NCI-H146 treated with DMSO at 0.1 percent for 48 hours (cell line): ENCODE results near the gene CD7.
"Not testable (repeated sequence)": the region's sequence is repeated elsewhere in the genome, so short reads cannot be mapped to it uniquely, and the experiment has no call there.

Experiments
- DNase-seq: peaks from one replicate; lab custom pipeline; 2025; ENCODE audit not compliant: unreplicated experiment; lab: John Stamatoyannopoulos, UW

CD7 gene

DNA sequence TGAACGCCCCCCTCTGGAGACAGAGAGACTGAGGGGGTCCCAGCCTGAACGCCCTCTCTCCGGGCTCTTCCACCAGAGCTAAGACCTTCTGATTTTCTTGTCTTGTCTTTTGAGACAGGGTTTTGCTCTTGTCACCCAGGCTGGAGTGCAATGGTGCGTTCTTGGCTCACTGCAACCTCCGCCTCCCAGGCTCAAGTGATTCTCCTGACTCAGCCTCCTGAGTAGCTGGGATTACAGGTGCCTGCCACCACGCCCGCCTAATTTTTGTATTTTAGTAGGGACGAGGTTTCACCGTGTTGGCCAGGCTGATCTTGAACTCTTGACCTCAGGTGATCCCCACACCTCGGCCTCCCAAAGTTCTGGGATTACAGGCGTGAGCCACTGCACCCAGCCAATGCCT, 30.6 kb upstream of the CD7 start:
- not testable (repeated sequence) for DNase-seq

DNA sequence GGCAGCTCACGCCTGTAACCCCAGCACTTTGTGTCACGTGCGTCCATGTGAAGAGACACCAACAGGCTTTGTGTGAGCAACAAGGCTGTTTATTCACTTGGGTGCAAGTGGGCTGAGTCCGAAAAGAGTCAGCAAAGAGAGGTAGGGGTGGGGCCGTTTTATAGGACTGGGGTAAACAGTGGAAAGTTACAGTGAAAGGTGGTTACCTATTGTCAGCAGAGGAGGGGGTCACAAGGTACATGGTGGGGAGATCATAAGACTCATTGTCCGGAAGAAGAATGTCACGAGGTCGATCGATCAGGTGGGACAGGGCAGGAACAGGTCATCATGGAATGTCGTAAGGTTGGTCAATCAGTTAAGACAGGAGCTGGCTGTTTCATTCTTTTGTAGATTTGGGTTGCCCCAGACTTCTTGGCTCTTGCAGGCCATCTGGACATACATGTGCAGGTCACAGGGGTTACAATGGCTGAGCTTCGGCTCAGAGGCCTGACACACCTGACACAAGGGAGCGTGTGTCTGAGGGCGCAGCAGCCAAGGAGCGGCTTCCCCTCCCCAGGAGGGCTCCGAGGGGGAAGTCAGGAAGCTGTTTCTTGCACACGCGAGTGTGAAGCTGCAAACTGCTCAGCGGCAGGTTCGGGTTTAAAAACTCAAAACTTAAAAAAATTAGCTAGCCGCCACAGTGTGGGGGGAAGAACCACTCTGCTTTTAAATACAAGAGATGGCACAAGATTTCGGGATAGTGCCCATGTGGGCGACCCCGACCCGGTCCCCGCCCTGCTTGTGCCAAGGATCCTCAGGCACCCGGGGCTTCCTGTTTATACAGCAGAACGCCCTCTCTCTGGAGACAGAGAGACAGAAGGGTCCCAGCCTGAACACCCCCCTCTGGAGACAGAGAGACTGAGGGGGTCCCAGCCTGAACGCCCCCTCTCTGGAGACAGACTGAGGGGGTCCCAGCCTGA, 29.2 kb upstream of the CD7 start:
- no peak for DNase-seq

DNA sequence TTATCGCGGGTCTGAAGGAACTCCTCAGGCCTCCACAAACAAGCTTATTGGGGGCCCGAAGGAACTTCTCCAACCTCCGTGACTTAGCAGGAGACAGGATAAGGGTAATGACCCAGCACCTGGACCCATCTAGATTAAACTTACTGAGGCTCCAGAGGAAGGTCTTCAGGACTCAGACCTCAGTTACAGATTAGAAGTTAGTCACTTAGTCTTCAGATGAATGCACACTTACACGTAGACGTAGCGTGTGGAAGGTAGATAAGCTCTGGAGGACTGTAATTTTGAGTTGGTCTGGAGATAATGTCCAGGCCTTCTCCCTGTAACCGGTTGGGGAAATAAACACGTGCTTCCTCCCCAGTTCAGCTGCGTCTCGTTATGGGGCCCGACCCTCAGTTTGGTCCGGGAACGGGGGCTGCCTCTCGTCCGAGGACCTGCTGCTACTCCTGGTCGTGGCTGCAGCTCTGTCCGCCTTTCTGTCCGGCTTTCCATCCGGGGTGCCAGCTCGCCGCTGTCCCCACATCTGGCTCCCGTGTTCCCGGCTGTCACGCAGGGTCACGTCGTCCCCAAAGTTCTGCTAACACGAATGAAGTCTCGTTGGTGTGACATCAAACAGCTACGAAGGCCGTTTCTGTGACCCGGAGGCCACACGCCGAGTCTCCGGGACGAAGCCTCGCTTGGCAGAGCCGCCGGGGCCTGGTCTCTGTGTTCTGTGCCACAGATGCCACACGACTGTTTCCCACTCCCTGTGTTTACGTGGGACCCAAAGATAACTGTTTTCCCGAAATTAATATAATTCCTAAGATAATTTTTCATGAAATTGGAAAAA, 28.0 kb upstream of the CD7 start:
- no peak for DNase-seq

DNA sequence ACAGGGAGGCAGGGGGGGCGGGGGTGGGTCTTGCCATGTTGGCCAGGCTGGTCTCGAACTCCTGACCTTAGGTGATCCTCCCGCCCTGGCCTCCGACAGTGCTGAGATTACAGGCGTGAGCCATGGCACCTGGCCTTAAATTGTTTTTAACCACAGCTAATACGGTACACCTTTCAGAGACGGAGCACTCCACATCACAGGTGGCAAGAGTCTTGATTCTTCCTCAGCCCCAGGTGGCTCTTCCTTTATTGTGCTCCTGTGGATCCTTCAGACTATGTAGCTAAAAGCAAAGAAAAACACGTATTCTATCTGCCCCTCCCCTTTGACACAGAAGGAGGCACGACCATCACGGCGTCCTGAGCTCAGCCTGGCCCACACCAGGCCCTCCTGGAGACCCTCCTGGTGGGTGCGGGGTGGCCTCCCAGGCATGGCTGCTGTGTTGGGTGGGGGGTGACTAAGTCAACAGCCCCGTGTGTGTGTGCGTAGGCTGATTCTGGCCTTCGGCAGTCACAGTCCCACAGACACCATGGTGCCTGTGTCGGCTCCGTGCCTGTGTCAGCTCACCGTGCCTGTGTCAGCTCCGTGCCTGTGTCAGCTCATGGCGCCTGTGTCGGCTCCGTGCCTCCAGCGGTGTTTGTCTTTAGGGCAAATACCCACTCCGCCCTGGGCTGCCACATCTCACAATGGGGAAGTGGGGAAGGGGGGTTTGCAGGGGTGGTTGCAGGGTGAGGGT, 26.9 kb upstream of the CD7 start:
- no peak for DNase-seq

DNA sequence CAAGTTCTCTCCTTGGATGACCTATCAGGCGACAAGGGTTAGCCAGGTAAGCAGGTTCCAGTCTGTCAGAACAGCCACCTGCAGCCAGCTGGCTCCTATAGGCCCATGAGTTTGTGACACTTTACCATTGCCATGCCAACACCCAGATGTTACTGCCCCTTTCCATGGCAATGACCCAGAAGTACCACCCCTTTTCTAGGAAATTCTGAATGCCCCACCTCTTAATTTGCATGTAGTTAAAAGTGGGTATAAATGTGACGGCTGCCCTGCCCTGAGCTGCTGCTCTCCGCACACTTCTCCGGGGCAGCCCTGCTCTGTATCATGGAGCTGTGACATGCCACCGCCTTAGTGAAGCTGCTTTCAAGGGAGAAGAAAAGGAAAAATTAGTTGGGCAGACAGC, 26.2 kb upstream of the CD7 start:
- no peak for DNase-seq

DNA sequence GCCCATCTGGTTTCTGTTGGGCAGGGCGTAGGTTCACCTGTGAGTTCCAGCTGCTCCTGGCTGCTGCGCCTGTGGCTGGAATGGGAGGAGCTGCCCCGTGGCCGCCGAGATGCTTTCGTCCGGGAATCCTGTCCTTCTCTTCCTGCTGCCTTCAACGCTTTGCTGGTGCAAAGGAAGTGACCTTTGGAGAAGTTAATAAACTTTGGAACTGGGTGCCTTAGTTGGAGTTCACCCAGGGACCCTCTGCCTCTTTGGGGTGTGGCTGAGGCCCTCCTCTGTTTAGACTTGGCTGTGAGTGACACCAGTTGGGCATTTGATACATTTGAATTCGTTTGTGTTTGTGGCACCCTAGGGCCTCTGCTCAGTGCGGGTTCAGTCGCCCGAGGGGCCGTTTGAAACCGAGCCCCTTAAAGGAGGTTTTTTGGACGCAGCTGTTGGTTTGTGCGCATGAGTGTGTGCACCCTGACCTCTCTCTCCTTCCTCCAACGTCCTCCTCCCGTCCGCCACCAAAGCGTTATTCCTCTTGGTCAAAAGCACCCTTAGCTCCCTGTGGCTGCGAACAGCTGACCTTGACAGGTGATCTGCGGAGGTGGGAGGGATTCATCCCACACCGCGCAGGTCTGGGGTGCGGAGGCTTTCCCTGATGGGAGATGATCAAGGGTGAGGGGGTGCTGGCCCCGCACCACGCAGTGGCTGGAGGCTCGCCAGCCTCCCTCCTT, 25.1 kb upstream of the CD7 start:
- DNase-seq: no peak

DNA sequence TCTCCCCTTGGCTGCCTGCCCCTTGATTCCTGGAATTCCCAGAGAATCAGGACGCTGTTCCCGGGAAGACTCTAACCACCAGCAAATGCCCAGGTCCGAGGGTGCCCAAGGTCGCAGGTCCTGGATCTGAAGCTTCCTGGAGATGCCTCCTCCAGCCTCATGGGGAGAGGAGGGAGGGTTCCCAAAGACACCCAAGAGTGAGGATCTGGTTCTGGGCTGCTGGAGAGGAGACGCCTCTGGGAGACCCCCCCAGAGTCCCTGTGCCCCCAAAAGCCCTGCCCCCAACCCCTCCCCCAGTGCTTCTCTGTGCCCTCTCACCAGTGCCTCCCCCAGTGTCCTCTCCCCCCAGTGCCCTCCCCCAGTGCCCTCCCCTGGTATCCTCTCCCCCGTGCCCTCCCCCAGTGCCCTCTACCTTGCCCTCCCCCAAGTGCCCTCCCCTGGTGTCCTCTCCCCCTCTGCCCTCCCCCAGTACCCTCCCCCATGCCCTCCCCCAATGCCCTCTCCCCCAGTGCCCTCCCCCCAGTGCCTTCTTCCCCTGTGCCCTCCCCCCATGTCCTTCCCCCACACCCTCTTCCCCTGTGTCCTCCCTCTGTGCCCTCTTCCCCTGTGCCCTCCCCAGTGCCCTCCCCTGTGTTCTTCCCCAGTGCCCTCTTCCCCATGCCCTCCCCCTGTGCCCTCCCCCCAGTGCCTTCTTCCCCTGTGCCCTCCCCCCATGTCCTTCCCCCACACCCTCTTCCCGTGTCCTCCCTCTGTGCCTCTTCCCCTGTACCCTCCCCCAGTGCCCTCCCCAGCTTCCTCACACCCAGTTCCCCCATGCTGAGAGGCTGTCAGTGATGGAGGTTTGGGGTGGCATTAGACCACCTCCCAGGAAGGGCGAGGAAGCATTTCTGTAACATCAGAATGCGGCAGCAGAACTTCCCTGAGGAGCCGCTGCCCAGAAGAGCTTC, 22.5 kb upstream of the CD7 start:
- DNase-seq: no peak

DNA sequence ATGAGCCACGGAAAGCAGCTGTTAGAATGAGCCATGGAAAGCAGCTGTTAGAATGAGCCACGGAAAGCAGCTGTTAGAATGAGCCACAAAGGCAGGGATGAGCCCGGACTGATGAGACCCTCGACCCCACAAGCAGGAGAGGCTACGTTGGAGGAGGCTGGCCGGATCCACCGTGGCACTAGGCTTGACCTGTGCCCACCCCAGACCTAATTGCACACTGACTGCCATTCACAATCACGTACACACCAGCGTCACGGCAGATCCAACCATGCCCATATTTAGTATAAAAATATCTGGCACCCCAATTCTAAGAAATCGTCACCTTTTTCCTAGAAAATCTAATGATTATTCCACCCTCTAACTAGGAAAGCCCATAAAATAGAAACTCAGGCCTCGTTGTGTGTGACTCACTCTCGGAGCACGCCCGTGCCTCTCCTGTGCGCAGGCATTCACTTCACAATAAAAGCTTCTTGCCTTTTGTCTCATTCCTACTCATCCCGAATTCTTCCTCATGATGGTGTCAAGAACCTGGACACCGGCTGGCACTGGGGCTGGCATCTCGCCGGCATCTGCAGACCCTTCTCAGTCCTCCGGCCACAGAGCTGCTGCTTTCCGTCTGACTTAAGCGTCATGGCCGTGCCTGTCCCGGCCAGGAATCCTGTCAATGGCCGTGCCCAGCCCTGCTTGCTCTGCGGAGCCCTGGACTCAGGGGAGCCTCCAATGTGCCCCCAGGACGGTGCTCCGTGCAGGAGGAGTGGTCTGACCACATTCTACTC, 21.6 kb upstream of the CD7 start:
- no peak for DNase-seq

DNA sequence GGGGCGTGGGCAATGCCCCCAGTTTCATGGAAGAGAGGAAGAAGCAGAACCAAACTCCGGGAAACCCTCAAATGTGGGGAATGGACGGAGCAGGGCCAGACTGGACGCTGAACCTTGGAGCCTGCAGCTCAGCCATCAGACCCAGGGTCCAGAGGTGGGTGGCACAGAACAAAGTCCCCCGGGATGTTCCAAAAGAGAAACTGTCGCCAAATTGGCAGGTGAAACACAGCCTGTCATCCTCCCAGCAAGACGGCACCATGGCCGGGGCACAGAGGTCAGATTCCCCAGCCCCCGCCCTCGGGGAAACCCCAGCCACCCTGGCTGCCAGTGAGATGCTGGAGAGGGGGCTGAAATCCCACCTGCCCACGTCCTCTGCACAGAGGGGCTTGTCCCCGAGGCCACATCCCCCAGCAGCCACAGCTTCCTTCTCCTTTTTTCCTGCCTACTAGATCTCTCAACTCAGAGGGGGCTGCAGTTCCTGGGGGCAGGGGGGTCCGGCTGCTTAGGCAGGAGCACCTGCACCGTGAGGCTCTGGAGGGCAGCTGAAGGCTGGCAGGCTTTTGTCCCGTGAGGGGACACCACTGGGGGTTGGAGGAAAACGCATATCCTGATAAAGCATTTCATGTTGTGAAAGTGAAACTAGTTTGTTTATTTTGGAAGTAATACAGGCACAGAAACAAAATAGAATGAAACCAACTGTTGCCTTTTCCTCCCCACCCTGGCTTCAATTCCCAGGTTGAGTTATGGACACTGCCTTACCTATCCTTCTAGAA, 17.4 kb upstream of the CD7 start:
- no peak for DNase-seq

DNA sequence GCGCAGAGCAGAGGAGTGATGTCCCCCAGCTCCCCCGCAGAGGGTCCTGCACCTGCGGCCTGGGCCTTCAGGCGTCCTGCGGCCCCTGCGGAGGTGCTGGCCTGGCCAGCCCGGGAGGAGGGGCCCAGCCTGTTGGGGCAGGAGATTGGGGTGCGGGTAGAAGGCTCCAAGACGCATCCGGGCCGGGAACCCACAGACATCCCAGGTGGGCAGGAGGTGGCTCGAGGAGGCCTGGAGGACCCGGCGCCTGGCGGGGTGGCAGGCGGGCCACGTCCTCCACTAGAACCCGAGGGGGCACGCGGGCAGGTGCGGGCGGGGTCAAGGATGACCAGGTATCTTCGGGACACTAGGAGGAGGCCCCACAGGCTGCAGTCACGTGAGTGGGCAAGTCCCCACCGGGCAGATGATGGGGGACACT, 16.8 kb upstream of the CD7 start:
- no peak for DNase-seq

DNA sequence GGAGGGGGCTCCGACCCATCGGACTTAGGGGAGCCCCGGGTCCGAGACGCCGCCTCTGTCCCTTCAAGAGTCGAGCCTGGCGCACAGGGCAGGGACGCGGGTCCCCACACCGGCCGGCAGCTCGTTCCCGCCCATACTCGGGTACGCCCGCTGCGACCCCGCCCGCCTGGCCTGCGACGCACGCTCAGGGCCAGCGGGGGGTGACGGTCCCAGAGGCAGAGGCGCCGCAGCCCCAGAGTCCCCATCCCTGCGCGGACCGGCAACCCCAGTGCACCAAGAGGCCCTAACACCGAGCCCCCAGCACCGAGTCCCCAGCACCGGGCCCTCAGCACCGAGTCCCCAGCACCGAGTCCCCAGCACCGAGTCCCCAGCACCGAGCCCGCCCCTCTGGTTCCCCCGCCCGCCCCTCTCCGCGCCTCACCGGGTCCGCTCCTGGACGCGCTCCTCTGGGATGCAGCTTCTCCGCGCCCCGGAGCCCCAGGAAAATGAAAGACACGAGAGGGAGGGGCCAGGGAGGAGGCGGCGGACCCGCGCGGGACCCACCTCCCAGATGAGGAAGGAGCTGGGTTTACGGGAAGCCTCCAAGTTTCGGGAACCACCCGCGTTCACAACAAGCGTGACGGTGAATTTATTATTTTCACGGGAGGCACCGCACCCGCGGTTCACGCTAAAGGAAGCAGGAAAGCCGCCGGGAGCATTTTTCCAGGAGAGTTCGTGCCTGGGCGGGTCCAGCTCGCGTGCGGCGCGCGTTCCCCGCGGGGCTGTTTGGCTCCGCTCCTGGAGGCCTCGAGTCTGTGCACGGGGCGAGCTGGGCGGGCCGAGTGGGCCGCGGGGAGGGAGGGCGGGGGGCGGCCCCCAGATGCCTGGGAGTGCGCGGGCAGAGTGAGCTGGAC, 16.1 kb upstream of the CD7 start, which contains the start of gene SECTM1:
TSS of gene SECTM1 (minus strand) at position 488 of the 893 bp plus-strand sequence. CDS start 6,526 bp downstream, outside the sequence.
- DNase-seq: no peak

DNA sequence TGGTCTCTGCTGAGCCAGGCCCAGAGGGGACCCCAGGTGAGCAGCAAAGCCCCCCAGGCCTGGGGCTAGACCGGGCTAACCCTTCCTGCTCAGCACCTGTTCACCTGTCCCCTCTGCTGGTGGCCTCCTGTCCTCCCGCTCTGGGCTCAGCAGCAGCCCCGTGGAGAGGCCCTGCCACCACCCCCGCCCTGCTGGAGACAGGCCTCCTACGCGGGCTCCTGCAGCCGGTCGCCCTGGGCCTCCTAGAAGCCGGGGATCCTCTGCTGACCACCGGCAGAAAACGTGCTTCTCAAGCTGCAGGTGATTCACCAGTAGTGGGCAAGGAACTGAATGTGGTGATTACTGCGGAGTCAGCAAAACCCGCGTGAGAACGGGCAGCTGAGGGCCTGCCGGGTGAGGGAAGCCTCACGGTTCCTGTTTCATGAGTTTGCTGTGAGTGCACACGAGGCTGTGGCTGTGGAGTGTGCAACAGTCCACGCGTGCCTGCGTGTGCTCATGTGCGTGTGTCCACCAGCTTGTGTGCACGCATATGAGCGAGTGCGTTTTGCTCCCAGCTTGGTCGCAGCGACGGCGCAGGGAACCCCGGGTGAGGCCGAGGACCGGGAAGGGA, 15.4 kb upstream of the CD7 start:
- DNase-seq: peak; percentile 32

DNA sequence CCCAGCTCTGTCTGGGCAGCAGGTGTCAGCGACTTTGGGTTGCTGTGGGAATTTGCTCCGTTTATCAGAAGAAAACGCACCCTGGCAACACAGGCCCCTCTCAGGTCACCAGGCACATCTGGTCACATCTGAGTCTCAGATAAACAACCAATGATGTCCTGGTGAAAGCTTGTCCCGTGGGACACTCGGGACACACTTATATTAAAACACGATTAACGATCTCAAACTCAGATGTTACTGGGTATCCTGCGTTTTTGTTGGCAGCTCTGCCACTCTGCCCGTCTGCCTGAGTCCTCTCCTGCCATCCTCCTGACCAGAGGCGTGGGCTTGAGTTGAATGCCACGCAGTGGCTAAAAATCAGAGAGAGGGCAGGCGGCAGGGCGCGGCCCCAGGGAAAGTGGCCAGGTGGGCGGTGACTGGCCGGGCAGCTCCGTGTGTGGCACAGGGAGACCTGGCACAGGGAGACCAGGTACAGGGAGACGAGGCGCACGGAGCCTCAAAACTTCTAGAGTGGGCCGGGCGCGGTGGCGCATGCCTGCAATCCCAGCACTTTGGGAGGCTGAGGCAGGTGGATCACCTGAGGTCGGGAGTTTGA, 14.0 kb upstream of the CD7 start:
- no peak for DNase-seq

DNA sequence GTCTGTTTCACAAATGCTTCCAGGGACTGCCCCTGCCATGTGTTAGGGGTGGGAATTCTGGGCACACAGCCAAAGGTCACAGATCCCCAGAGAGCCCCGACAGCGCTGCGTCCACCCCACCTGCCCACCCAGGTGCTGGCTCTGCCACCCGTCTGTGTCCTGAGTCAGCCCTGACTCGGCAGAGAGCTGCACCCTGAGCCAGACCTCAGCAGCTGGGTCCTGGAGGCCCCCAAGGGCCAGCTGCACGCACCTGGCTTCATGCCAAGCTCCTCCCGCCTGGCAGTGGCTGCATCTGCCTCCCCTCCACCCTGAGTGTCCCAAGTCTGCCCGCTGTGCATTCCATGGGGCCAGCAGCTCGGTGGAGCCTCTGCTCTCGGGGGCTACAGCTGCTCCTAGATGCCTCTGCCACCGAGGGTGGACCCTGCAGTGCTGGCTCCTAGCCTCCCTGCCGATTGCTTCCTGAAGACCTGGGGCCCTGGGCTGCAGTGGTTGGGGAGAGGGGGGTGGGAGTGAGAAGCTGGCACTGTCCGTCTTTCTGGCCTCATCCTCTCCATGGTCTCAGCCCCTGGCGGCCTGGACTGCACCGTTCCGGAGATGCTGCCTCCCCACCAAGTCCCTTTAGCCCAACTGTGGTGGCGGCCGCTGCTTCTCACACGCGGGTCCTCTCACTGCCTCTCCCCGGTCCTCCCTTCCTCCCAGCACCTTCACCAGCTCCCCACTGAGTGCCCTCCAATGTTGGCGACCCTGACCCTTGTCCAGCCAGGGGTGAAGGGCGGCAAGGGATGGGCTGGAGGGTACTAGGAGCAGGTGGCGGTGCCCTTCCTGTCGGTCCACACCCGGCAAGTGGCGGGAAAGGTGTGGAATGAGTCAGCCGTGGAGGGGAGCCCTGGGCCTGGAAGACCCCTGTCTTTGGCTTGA, 13.2 kb upstream of the CD7 start:
- DNase-seq: peak; percentile 79

DNA sequence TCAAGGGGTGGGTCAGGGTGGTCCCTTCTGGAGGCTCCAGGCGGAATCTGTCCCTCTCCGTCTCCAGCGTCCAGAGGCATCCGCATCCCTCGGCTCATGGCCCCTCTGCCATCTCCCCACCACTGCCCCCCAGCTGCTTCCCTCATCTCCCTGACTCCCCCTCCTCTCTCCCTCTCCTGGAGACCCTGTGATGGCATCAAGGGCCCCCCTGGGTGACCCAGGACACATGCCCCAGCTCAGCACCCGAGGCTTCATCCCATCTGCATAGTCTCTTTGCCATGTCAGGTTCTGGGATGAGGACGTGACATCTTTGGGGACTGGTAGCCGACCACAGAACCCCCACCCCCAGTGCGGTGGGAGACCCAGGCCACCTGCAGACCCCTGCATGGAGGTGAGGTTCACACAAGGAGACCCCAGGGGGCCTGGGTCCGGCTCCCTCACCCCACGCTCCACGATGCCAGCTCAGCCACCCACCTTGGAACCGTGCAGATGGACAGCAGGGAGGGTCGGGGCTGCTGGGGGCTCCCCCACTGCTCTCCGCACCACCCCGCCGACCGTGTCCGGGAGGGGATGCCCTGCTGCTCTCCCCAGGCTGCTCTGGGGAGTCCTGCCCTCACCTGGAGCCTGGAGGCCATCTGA, 12.4 kb upstream of the CD7 start:
- no peak for DNase-seq
